T-helper 2 cell treated with Interferon-gamma antibody and Interleukin-4, amounts not matched to agents 5 μg/mL and 100 μg/mL, for 36 hours (primary cell): ENCODE results near the gene ADNP.

Source experiments
- DNase-seq: peaks from one replicate; pipeline ENCODE4 v3.0.0; 2021; ENCODE audit warnings: low spot score
- H3K27ac Mint-ChIP-seq: one replicate; pipeline ENCODE4 v1.8.0; 2021; ENCODE audit warnings: mild to moderate bottlenecking, mixed read lengths
- H3K27me3 Mint-ChIP-seq: one replicate; pipeline ENCODE4 v1.8.0; 2021; ENCODE audit warnings: low read depth, mixed read lengths
- H3K36me3 Mint-ChIP-seq: one replicate; pipeline ENCODE4 v1.8.0; 2021; ENCODE audit warnings: low read depth, mixed read lengths
- H3K4me1 Mint-ChIP-seq: one replicate; pipeline ENCODE4 v1.8.0; 2021; ENCODE audit warnings: low read depth, mixed read lengths
- H3K4me3 Mint-ChIP-seq: one replicate; pipeline ENCODE4 v1.8.0; 2022; ENCODE audit warnings: mild to moderate bottlenecking, moderate library complexity, mixed read lengths
- H3K9me3 Mint-ChIP-seq: one replicate; pipeline ENCODE4 v1.8.0; 2021; ENCODE audit warnings: mixed read lengths

Gene ADNP

DNA sequence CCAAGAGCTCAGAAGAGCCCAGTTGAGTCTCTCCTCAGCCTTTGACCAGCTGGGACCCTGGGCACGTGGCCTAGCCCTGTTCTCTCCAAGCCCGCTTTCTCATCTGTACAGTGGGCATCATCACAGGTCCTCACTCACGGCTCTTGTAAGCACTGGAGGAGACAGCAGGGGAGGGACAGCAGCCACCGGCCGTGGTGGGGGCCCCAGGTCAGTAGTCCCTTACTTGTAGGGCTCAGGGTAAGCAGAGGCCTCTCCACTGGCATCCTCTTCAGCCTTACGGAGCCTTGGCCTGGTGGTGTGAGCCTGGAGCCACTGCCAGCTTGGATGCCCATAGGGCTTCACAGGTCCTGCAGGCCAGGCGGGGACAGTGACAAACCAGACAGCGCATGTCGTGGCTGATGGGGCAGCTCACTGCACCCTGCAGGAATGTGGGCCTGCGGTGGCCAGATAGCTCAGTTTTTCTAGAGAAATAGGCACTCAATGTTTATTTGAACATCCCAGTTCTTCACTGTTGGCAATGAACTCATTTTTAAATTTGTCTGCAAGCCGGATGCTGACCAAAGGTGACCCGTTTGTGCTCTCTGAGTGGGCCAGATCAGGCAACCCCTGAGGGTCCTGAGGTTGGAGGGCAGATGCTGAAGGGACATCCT is 65.1 kb downstream of the ADNP start:
- Mint-ChIP-seq H3K4me3 (no peak overlapping the region), H3K27ac (no peak overlapping the region), H3K9me3 (no peaks in the 10 kb centered on the region), H3K4me1 (no peaks in the 10 kb centered on the region), H3K27me3 (no peaks in the 10 kb centered on the region), H3K36me3 (no peaks in the 10 kb centered on the region)
- DNase-seq, result no peak

DNA sequence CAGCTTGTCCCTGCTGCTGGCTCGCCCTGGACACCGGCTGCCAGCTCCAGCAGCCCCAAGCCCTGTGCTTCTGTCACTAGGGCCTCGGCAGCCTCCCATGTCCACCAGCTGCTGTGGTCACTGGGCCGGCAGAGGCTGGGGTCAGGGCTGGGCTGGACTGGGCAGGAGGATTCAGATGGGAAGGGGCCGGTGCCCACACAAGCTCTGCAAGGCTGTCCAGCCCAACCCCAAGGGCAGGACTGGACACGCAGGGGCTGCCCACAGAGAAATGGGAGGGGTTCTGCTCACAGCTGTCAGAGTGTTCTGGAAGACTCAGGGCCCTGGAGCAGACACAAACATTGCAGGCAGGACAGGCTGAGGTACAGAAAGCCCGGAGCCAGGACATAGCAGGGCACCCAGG is 65.6 kb downstream of the ADNP start:
- no peaks in the 10 kb centered on the region for H3K36me3 Mint-ChIP-seq
- no peaks in the 10 kb centered on the region for H3K27me3 Mint-ChIP-seq
- no peaks in the 10 kb centered on the region for H3K4me1 Mint-ChIP-seq
- H3K27ac Mint-ChIP-seq, result no peak overlapping the region
- no peaks in the 10 kb centered on the region for H3K9me3 Mint-ChIP-seq
- H3K4me3 Mint-ChIP-seq, result no peak overlapping the region
- DNase-seq, result no peak

DNA sequence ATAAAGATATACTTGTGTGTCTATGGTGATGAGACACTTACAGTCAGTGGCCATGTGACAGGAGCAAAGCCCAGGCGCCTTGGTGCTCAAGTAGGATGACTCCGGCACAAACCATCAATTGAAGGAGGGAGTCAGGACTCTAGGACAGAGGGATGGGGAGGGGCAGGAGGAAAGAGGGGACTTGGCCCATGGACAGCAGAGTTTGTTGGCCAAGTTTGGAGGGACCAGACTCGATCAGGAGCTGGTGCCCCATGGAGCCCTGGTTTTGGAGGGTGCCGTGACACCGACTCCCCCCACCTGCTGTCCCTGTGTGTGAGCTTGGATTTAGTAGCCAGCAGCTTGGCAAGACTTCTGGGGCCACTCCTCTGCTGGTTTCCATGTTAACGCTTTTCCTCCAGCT is 66.1 kb downstream of the ADNP start:
- Mint-ChIP-seq H3K4me3 (no peak overlapping the region), H3K27ac (no peak overlapping the region)

DNA sequence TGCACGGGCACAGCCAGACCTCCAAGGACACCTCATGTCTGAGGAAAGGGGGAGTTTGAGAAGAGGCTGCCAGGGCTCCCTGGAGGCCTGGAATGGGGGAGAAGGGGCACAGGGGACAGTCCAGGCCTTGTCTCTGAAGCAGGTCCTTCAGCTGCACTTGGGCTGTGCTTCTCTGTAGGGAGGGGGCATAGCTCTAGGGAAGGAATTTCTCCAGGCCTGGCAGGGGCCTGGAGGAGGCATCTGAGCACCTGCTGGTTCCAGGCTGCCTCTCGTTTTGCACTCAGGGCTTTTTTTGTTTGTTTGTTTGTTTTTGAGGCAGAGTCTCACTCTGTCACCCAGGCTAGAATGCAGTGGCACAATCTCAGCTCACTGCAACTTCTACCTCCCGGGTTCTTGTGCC is 68.7 kb downstream of the ADNP start:
- no peak for DNase-seq
- H3K4me3 Mint-ChIP-seq, result no peak overlapping the region
- H3K27me3 Mint-ChIP-seq, result no peaks in the 10 kb centered on the region
- no peaks in the 10 kb centered on the region for H3K36me3 Mint-ChIP-seq
- no peaks in the 10 kb centered on the region for H3K4me1 Mint-ChIP-seq
- no peaks in the 10 kb centered on the region for H3K9me3 Mint-ChIP-seq
- H3K27ac Mint-ChIP-seq, result no peak overlapping the region

More for the DNA sequence above, 66.1 kb downstream of the ADNP start:
- Mint-ChIP-seq H3K4me1 (no peaks in the 10 kb centered on the region), H3K36me3 (no peaks in the 10 kb centered on the region), H3K27me3 (no peaks in the 10 kb centered on the region), H3K9me3 (no peaks in the 10 kb centered on the region)
- no peak for DNase-seq

DNA sequence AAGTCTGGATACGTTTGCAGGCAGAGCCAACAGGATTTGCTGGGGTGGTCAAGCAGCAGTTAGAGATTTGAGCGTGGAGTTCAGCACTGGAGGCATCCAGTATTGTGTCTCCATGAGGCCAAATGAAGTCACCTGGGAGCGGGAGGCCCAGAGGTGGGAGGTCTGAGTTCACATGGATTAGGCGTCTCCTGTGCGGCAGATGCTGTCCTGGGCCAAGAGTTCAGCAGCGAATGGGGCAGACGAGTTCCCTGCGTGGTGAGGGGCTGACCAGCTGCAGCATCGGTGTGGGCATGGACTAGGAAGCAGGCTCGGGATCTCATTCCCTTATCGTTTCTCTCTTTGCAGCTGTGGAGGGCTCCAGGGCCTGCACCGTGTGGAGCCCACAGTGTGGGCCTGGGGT is 70.2 kb downstream of the ADNP start:
- DNase-seq, result no peak
- H3K9me3 Mint-ChIP-seq, result no peaks in the 10 kb centered on the region
- no peak overlapping the region for H3K27ac Mint-ChIP-seq
- no peaks in the 10 kb centered on the region for H3K27me3 Mint-ChIP-seq
- H3K4me1 Mint-ChIP-seq, result no peaks in the 10 kb centered on the region
- H3K4me3 Mint-ChIP-seq, result no peak overlapping the region
- H3K36me3 Mint-ChIP-seq, result no peaks in the 10 kb centered on the region

DNA sequence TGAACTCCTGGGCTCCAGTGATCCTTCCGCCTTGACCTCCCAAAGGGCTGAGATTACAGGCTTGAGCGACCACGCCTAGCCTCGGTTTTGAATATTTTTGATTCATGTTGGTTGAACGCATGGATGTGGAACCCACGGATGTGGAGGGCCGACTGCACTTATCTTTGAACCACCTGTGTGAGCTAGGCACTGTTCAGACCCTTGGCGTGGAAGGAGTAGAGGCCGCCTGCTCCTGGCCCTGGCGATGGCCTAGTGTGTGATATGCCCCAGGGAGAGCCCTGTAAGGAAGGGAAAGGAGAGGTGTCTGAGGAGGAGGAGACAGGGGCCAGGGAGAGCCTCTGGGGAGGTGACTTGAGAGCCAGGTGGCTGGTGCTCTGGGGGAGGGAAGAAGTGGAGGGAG is 72.1 kb downstream of the ADNP start:
- H3K27me3 Mint-ChIP-seq, result no peaks in the 10 kb centered on the region
- H3K27ac Mint-ChIP-seq, result no peak overlapping the region
- no peak for DNase-seq
- H3K4me1 Mint-ChIP-seq, result no peaks in the 10 kb centered on the region
- H3K36me3 Mint-ChIP-seq, result no peaks in the 10 kb centered on the region
- no peaks in the 10 kb centered on the region for H3K9me3 Mint-ChIP-seq
- no peak overlapping the region for H3K4me3 Mint-ChIP-seq

DNA sequence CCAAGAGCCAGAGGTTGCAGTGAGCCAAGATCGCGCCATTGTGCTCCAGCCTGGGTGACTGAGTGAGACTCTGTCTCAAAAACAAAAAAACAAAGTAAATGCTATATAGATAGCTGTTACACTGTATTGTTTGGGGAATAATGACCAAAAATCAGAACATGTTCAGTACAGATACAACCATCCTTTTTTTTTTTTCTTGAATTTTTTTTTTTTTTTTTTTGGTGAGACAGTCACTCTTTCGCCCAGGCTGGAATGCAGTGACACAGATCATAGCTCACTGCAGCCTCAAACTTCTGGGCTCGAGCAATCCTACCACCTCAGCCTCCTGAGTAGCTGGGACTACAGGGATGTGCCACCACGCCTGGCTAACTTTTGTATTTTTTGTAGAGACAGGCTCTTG is 72.7 kb downstream of the ADNP start:
- Mint-ChIP-seq H3K27ac (no peak overlapping the region), H3K9me3 (no peaks in the 10 kb centered on the region), H3K27me3 (no peaks in the 10 kb centered on the region), H3K36me3 (no peaks in the 10 kb centered on the region), H3K4me1 (no peaks in the 10 kb centered on the region), H3K4me3 (no peak overlapping the region)
- DNase-seq, result no peak

DNA sequence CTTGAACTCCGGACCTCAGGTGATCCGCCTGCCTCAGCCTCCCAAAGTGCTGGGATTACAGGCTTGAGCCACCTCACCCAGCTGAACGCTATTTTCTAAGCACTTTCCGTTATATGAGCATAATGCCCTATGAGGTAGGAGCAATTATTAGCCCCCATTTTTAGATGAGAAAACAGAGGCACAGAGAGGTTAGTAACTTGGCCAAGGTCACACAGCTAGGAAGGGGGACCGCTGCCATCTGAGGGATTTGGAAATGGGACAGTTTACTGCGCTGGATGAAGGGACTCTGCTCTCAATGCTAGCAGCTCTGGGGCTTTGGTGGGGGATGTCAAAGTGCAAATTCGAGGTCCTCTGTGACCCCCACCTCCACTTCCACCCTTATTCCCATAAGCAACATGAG is 73.9 kb downstream of the ADNP start:
- Mint-ChIP-seq H3K27me3 (no peaks in the 10 kb centered on the region), H3K9me3 (no peaks in the 10 kb centered on the region), H3K4me1 (no peaks in the 10 kb centered on the region), H3K36me3 (no peaks in the 10 kb centered on the region), H3K27ac (no peak overlapping the region), H3K4me3 (no peak overlapping the region)
- no peak for DNase-seq

DNA sequence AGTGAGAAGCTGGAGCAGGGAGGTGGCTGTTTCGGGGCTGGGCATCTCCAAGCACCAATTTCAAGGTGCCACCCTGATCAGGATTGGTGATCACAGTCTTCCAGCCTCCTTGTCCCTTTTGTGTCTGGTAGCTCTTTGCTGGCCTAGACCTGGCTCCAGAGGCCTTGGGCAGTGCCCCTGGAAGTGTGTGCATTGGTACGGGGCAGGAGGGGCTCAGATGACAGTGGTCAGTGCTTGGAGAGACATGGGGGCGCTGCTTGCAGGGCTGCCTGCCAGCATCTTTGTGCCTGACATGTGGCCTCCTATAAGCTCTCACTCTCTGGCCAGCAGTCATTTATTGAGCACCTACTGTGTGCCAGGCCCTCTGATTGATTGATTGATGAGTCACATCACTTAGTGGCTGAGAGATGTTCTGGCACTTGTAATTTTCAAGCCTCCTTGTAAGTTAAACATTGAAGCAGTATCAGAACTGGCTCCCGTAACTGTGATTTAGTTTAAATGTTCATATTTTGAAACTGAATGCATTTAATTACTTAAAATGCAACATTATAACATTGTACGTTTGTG is 74.7 kb downstream of the ADNP start:
- Mint-ChIP-seq H3K4me3 (no peak overlapping the region), H3K36me3 (no peaks in the 10 kb centered on the region), H3K4me1 (no peaks in the 10 kb centered on the region), H3K27me3 (no peaks in the 10 kb centered on the region), H3K27ac (no peak overlapping the region), H3K9me3 (no peaks in the 10 kb centered on the region)
- no peak for DNase-seq

DNA sequence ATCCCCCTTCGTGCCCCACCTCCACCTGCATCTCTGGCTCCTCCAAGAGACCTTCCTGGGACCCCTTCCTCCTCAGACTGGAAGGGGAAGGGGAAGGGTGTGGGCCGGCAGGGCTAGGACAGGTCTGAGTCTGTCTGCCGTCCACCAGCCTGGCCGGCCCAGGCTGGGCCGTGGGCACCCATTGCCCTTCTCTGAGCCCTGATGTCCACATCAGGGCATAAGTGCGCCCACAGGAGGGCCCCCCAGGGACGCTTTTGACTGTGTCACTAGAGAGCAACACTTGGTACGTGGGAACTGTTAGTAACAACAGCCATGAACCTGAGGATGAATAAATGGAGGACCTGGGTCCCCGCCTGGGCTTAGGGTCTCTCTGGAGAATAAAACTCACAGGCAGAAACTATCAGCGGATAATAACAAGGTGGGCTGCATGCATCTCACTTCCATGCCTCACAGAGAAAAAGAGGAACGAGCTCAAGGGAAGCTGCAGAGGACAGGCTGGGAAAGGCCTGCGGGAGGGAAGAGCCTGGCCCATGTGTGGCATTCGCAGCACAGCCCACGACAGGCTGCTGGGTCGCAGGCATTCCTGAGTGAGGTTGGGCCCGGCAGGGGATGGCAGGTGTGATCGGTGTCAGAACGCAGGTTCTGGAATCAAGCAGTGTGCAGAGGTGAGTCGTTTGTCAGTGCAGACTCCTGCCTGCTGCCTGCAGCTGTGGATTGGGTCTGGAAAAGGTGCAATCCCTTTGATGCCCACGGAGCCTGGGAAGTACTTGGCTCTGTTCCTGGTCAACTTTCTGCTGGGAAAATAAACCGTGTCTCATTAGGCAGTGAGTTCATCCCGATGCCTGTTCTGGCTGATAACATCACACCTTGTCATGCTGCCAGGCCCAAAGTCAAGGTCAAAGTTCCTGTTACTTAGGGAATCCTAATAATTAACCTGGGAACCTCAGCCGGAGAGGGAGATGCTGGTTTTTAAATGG is 75.5 kb downstream of the ADNP start:
- no peaks in the 10 kb centered on the region for H3K27me3 Mint-ChIP-seq
- H3K36me3 Mint-ChIP-seq, result no peaks in the 10 kb centered on the region
- DNase-seq, result no peak

DNA sequence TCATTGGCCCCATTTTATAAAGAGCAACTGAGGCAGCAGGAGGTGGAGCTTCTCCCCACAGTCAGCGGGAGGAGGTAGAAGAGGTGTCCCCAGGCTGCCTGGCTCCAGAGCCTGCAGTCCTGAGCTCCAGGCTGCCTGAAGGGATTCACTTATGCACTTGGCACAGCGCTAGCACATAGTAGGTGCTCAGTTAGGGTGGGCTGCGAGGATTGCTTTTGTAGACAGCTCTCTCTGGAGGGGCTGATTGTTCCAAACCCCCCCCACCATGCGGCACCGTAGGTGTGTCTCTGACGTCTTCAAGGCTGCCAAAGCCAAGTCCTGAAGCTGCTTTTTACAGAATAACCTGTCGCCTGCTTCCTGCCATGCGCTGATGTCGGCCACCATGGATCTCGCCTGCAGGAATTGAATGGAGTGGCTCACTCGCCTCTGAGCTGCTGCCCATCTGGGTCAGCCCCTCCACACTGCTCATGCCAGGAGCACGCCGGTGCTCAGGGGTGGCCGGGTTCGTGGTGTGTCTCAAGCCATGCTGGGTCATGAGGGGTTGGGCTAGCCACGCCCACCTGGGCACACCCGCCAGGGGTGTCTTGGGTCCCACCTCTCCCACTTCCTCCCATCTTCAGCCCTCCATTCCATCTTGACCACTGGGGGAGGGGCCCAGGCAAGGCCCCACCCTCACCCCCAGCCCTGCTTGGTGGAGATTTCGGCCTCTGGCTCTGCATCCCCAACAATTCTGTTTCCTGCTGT is 76.6 kb downstream of the ADNP start:
- H3K9me3 Mint-ChIP-seq, result no peaks in the 10 kb centered on the region
- no peaks in the 10 kb centered on the region for H3K27me3 Mint-ChIP-seq
- H3K27ac Mint-ChIP-seq, result no peak overlapping the region

More for the DNA sequence above, 75.5 kb downstream of the ADNP start:
- Mint-ChIP-seq H3K27ac (no peak overlapping the region), H3K9me3 (no peaks in the 10 kb centered on the region), H3K4me3 (no peak overlapping the region), H3K4me1 (no peaks in the 10 kb centered on the region)

DNA sequence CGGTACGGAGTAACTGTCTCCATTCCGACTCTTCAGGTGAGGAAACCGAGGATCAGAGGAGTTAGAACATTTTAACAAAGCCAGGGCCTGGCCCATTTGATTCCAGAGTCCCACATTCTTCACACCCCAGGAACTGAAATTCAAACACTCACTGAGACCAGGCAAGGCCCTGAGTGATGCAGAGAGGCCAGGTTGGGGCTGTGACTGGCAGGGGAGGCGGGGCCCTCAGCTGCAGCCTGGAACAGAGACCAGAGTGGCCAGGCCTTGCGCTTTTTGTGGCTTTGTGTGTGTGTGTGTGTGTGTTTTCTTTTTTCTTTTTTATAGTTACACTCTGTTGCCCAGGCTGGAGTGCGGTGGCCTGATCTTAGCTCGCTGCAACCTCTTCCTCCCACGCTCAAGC is 79.2 kb downstream of the ADNP start:
- Mint-ChIP-seq H3K27me3 (no peaks in the 10 kb centered on the region), H3K4me3 (no peak overlapping the region), H3K9me3 (no peaks in the 10 kb centered on the region), H3K27ac (no peak overlapping the region), H3K36me3 (no peaks in the 10 kb centered on the region), H3K4me1 (no peaks in the 10 kb centered on the region)
- DNase-seq, result no peak

More for the DNA sequence above, 76.6 kb downstream of the ADNP start:
- Mint-ChIP-seq H3K4me3 (no peak overlapping the region), H3K4me1 (no peaks in the 10 kb centered on the region), H3K36me3 (no peaks in the 10 kb centered on the region)
- DNase-seq, result no peak

DNA sequence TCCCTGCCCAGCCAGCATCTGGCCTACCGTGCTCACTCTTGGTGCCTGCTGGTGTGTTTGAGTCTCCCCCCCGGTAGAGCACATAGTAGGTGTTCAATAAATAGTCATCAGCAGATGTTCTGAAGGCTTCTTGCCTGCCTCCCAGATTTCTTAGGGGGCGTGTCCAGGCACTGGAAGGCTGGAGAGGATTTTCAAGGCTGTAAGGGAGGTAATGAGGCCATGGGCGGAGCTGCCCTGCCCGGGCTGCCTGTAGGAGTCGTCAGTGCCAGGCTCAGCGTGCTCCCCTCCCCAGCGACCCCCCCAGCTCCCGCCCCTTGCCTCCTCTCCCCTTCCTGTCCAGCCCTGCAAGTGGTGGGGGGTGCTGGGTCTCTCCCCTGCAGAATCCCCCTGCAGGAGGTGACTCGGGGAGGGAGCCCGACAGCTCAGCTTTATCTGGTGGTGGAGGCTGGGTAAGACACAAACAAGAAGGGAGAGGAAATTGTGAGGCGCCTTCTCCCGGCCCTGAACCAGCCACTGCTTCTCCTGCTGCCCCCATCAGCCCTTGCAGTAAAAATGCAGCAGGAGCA is 80.4 kb downstream of the ADNP start:
- H3K9me3 Mint-ChIP-seq, result no peaks in the 10 kb centered on the region
- H3K4me3 Mint-ChIP-seq, result no peak overlapping the region
- no peaks in the 10 kb centered on the region for H3K27me3 Mint-ChIP-seq
- DNase-seq, result no peak
- H3K4me1 Mint-ChIP-seq, result no peaks in the 10 kb centered on the region
- H3K36me3 Mint-ChIP-seq, result no peaks in the 10 kb centered on the region
- no peak overlapping the region for H3K27ac Mint-ChIP-seq
